Measurements from ENCODE around the gene SLC26A8.
A peak's percentile ranks its signal among the peaks of the same experiment; 100 is the strongest.

The SLC26A8 gene

DNA sequence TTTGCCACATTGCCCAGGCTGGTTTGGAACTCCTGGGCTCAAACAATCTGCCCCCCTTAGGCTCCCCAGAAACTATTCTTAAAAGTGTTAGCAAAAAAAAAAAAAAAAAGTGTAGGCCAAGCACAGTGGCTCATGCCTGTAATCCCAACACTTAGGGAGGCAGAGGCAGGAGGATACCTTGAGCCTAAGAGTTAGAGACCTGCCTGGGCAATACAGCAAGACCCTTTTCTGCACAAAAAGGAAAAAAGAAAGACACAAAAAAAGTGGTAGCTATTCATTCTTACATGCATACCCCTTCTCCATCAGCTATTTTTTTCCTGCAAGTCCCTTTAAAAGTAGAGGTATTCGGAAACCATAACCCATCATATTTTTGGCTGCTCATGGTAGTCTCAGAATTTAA lies 100.3 kb downstream of the SLC26A8 start:
- H2BK120ac ChIP-seq (ENCODE audit: insufficient read depth, low read length, poor library complexity): no peak overlapping the region
- H3K79me2 ChIP-seq (ENCODE audit: control insufficient read depth, insufficient read depth, low read length, poor library complexity): peaks cover 7% of the 10 kb centered on the region
- H3K36me3 ChIP-seq (ENCODE audit: control insufficient read depth in 1 of 2, insufficient read depth in 2 of 2, low read length in 2 of 2): no peaks in the 10 kb centered on the region
- H3K9ac ChIP-seq (ENCODE audit: low read length): no peak overlapping the region
- no peaks in the 10 kb centered on the region for H3K27me3 ChIP-seq (ENCODE audit: insufficient read depth, low read length)
- no peak overlapping the region for H3K4me2 ChIP-seq (ENCODE audit: low read length)
- no peak overlapping the region for H4K8ac ChIP-seq (ENCODE audit: low read depth, low read length)
- DNase-seq: no peak
- no peak overlapping the region for H2BK12ac ChIP-seq (ENCODE audit: low read length)
- H3K4me3 ChIP-seq (ENCODE audit: low read depth, low read length): no peak overlapping the region
- no peaks in the 10 kb centered on the region for H3K4me1 ChIP-seq (ENCODE audit: control insufficient read depth in 1 of 2, insufficient read depth in 2 of 2, low read length in 2 of 2)
- H3K27ac ChIP-seq (ENCODE audit: low read depth, low read length): no peak overlapping the region
- no peaks in the 10 kb centered on the region for H3K9me3 ChIP-seq (ENCODE audit: insufficient read depth, low read depth, low read length)
- no peak overlapping the region for H3K18ac ChIP-seq (ENCODE audit: low read length)
- no peak overlapping the region for H3K23ac ChIP-seq (ENCODE audit: low read length)
- no peak overlapping the region for H4K91ac ChIP-seq (ENCODE audit: low read depth, low read length)
- no peak overlapping the region for H3K4ac ChIP-seq (ENCODE audit: low read depth, low read length)
- no peak overlapping the region for H2AFZ ChIP-seq (ENCODE audit: insufficient read depth, low read length, poor library complexity)
- no peak overlapping the region for H2BK5ac ChIP-seq (ENCODE audit: low read depth, low read length, poor library complexity)
- no CpG with 5 or more reads among the region's 1 CpG for WGBS (ENCODE audit: extremely low coverage, insufficient coverage, insufficient read length)
- no peak overlapping the region for H2AK5ac ChIP-seq (ENCODE audit: low read length)
- peaks cover 3% of the 10 kb centered on the region for H3K79me1 ChIP-seq (ENCODE audit: low read length)
- no peak overlapping the region for H3K14ac ChIP-seq (ENCODE audit: low read length)
- H4K12ac ChIP-seq (ENCODE audit: low read depth, low read length): no peak overlapping the region

GRCh38 chr6:35922139-35922554 lies 102.3 kb downstream of the SLC26A8 start:
- Histone ChIP-seq H2BK5ac (ENCODE audit: low read depth, low read length, poor library complexity) (no peak overlapping the region), H3K79me2 (ENCODE audit: control insufficient read depth, insufficient read depth, low read length, poor library complexity) (peaks cover 10% of the 10 kb centered on the region), H2AFZ (ENCODE audit: insufficient read depth, low read length, poor library complexity) (no peak overlapping the region), H2BK120ac (ENCODE audit: insufficient read depth, low read length, poor library complexity) (no peak overlapping the region), H2BK12ac (ENCODE audit: low read length) (no peak overlapping the region), H2AK5ac (ENCODE audit: low read length) (no peak overlapping the region), H3K4ac (ENCODE audit: low read depth, low read length) (no peak overlapping the region), H3K27ac (ENCODE audit: low read depth, low read length) (no peak overlapping the region), H3K18ac (ENCODE audit: low read length) (no peak overlapping the region), H4K8ac (ENCODE audit: low read depth, low read length) (no peak overlapping the region), H3K9ac (ENCODE audit: low read length) (no peak overlapping the region), H3K14ac (ENCODE audit: low read length) (no peak overlapping the region), H3K23ac (ENCODE audit: low read length) (no peak overlapping the region), H3K4me3 (ENCODE audit: low read depth, low read length) (no peak overlapping the region), H4K91ac (ENCODE audit: low read depth, low read length) (no peak overlapping the region), H3K4me1 (ENCODE audit: control insufficient read depth in 1 of 2, insufficient read depth in 2 of 2, low read length in 2 of 2) (no peaks in the 10 kb centered on the region), H3K79me1 (ENCODE audit: low read length) (peaks cover 3% of the 10 kb centered on the region), H3K36me3 (ENCODE audit: control insufficient read depth in 1 of 2, insufficient read depth in 2 of 2, low read length in 2 of 2) (no peaks in the 10 kb centered on the region), H3K27me3 (ENCODE audit: insufficient read depth, low read length) (no peaks in the 10 kb centered on the region), H3K4me2 (ENCODE audit: low read length) (no peak overlapping the region), H4K12ac (ENCODE audit: low read depth, low read length) (no peak overlapping the region), H3K9me3 (ENCODE audit: insufficient read depth, low read depth, low read length) (no peaks in the 10 kb centered on the region)
- WGBS (ENCODE audit: extremely low coverage, insufficient coverage, insufficient read length): no CpG with 5 or more reads among the region's 5 CpGs
- no peak for DNase-seq

DNA sequence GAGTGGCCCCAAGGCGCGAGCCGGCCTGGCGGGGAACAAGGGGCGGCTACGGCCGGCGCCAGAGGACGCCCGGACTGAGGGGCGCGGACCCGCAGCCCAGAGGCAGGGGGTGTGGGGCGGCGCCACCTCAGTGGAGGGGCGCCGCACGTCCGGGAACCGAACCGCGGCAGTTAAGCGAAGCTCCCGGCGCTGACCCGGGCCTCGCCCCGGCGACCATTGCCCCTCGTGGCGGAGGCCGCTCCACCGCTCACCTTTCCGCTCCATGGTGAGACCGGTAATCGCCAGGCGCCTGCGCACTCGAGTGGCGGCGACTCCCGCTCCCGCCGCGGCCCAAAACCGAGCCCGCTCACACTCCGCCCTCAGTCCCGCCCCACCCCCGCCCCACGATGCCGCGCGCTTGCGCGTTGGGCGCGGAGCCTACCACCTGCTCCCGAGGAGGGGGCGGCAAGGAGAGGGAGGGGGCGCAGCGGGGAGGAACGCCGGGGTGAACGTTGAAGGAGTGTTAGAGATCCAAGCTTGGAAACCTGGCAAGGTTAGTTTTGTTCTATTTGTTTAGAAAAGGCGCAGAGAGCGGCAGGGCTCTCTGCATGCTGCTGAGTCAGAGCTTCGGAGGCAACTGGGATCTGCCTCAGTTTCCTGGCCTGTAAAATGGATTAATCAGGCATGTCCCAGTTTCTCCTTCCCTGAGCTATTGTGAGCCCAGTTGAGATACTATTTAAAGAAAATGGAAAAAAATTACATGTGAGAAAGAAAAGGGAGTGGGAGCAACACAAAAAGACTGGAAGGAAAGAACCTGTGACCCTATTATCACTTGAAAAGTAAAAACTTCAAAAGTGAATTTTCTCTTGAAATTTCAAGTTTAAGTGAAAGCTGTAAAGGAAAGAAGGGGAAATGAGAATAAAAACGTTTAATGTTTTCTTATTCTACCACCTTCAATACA lies 103.4 kb downstream of the SLC26A8 start, which contains the start of gene SRPK1:
TSS of gene SRPK1 (minus strand) at position 306 of the 940 bp plus-strand sequence. CDS start at position 264, 42 bp downstream.
- Histone ChIP-seq H2BK120ac (ENCODE audit: insufficient read depth, low read length, poor library complexity) (peak within 1 kb of the TSS; percentile 88), H3K18ac (ENCODE audit: low read length) (peak within 1 kb of the TSS; percentile 62), H3K9ac (ENCODE audit: low read length) (peak within 1 kb of the TSS; percentile 90), H3K23ac (ENCODE audit: low read length) (no peak within 1 kb of the TSS), H3K27ac (ENCODE audit: low read depth, low read length) (peak within 1 kb of the TSS; percentile 66), H3K36me3 (ENCODE audit: control insufficient read depth in 1 of 2, insufficient read depth in 2 of 2, low read length in 2 of 2) (peaks cover 0 to 2% of the 10 kb centered on the region in 2 experiments), H2BK12ac (ENCODE audit: low read length) (no peak within 1 kb of the TSS), H3K27me3 (ENCODE audit: insufficient read depth, low read length) (no peaks in the 10 kb centered on the region), H4K12ac (ENCODE audit: low read depth, low read length) (peak within 1 kb of the TSS; percentile 71), H3K4me2 (ENCODE audit: low read length) (peak within 1 kb of the TSS; percentile 69), H3K79me1 (ENCODE audit: low read length) (peaks cover 3% of the 10 kb centered on the region), H3K79me2 (ENCODE audit: control insufficient read depth, insufficient read depth, low read length, poor library complexity) (peaks cover 10% of the 10 kb centered on the region), H3K14ac (ENCODE audit: low read length) (peak within 1 kb of the TSS; percentile 46), H3K4me1 (ENCODE audit: control insufficient read depth in 1 of 2, insufficient read depth in 2 of 2, low read length in 2 of 2) (no peaks in the 10 kb centered on the region), H2AFZ (ENCODE audit: insufficient read depth, low read length, poor library complexity) (peak within 1 kb of the TSS; percentile 80), H3K4me3 (ENCODE audit: low read depth, low read length) (peak within 1 kb of the TSS; percentile 79), H2AK5ac (ENCODE audit: low read length) (no peak within 1 kb of the TSS), H3K9me3 (ENCODE audit: insufficient read depth, low read depth, low read length) (no peaks in the 10 kb centered on the region), H4K8ac (ENCODE audit: low read depth, low read length) (peak within 1 kb of the TSS; percentile 86), H3K4ac (ENCODE audit: low read depth, low read length) (peak within 1 kb of the TSS; percentile 47), H2BK5ac (ENCODE audit: low read depth, low read length, poor library complexity) (peak within 1 kb of the TSS; percentile 18), H4K91ac (ENCODE audit: low read depth, low read length) (peak within 1 kb of the TSS; percentile 78)
- WGBS (ENCODE audit: extremely low coverage, insufficient coverage, insufficient read length): no CpG with 5 or more reads among the region's 69 CpGs
- DNase-seq: peak; percentile 88 to 89

DNA sequence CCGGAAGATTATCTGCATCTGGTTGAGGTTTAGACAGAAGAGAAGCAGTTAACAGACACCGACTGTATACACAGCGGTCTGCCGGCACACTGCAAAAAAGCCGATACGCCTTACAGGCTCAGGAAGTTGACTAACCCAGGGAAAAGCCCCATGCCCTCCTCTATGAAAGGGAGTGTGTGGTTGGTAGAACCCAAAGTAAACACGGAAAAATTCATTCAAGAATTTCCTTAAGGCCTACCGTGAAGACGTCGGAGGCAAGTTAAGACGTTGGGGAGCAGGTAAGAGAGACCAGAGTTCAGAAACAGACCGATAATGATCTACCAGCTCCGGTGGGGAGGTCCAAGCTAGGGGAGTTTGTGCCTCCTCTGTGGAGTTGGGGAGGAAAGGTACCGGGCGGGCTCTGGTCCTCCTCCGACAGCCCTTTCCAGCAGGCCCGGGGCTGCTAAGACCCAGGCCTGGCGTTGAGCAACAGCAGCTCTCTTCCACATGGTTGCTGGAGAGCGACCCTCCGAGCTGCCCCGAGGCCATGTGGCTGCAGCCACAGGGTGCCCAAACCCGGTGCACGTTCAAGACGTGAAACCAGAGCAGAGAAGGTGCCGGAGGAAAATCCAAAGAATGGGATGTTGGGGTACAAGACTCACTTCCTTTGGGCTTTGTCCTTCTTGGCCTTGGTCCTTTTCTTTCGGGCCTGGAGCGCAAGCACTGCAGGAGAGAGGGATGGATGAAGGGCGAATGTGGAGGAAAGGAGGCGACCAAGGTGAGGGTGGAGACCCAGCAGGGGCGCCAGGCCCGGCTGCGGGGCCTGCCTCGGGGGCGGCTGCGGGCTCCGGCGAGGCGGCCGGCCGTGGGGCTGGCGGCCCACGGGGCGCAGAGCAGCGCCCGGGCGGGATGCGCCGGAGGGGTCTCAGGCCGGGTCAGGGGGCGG lies 104.4 kb downstream of the SLC26A8 start:
- peak overlapping the region; percentile 67 for H3K4me2 ChIP-seq (ENCODE audit: low read length)
- no peak overlapping the region for H2AFZ ChIP-seq (ENCODE audit: insufficient read depth, low read length, poor library complexity)
- peak; percentile 44 to 51 for DNase-seq
- H3K18ac ChIP-seq (ENCODE audit: low read length): no peak overlapping the region
- H3K79me1 ChIP-seq (ENCODE audit: low read length): peaks cover 3% of the 10 kb centered on the region
- H3K79me2 ChIP-seq (ENCODE audit: control insufficient read depth, insufficient read depth, low read length, poor library complexity): peaks cover 10% of the 10 kb centered on the region
- peak overlapping the region; percentile 21 for H4K91ac ChIP-seq (ENCODE audit: low read depth, low read length)
- peak overlapping the region; percentile 5 for H4K8ac ChIP-seq (ENCODE audit: low read depth, low read length)
- H3K27ac ChIP-seq (ENCODE audit: low read depth, low read length): peak overlapping the region; percentile 12
- peak overlapping the region; percentile 79 for H3K4me3 ChIP-seq (ENCODE audit: low read depth, low read length)
- H4K12ac ChIP-seq (ENCODE audit: low read depth, low read length): no peak overlapping the region
- H3K9ac ChIP-seq (ENCODE audit: low read length): peak overlapping the region; percentile 77
- no peak overlapping the region for H2AK5ac ChIP-seq (ENCODE audit: low read length)
- no peak overlapping the region for H2BK5ac ChIP-seq (ENCODE audit: low read depth, low read length, poor library complexity)
- H3K36me3 ChIP-seq (ENCODE audit: control insufficient read depth in 1 of 2, insufficient read depth in 2 of 2, low read length in 2 of 2): peaks cover 3 to 4% of the 10 kb centered on the region in 2 experiments
- H3K9me3 ChIP-seq (ENCODE audit: insufficient read depth, low read depth, low read length): no peaks in the 10 kb centered on the region
- no peak overlapping the region for H2BK120ac ChIP-seq (ENCODE audit: insufficient read depth, low read length, poor library complexity)
- H3K14ac ChIP-seq (ENCODE audit: low read length): peak overlapping the region; percentile 26
- H3K4ac ChIP-seq (ENCODE audit: low read depth, low read length): peak overlapping the region; percentile 46
- no peak overlapping the region for H2BK12ac ChIP-seq (ENCODE audit: low read length)
- no peak overlapping the region for H3K23ac ChIP-seq (ENCODE audit: low read length)
- no CpG with 5 or more reads among the region's 50 CpGs for WGBS (ENCODE audit: extremely low coverage, insufficient coverage, insufficient read length)
- no peaks in the 10 kb centered on the region for H3K27me3 ChIP-seq (ENCODE audit: insufficient read depth, low read length)
- H3K4me1 ChIP-seq (ENCODE audit: control insufficient read depth in 1 of 2, insufficient read depth in 2 of 2, low read length in 2 of 2): no peaks in the 10 kb centered on the region

Data from trophoblast cell (in vitro differentiated cells and primary cell).